Measurements from ENCODE around the gene MUC5AC.

GRCh38 chr11:1175461-1176223 is 17.9 kb downstream of the MUC5AC start:
- no peak for TF ChIP-seq HDGF (IDR thresholded peaks at IDR 0.05; ENCODE audit: borderline replicate concordance)
- no peak for TF ChIP-seq CTBP1 (IDR thresholded peaks at IDR 0.05; ENCODE audit: borderline replicate concordance)
- no peak for TF ChIP-seq TARDBP (IDR thresholded peaks at IDR 0.05)
- TF ChIP-seq FOXM1 (IDR thresholded peaks at IDR 0.05; ENCODE audit: borderline replicate concordance) = no peak
- no peak for TF ChIP-seq SP1 (IDR thresholded peaks at IDR 0.05)
- no peak for TF ChIP-seq SUZ12 (IDR thresholded peaks at IDR 0.05)
- no peak for TF ChIP-seq FOXK2 (IDR thresholded peaks at IDR 0.05)
- TF ChIP-seq ELF4 (IDR thresholded peaks at IDR 0.05) = no peak
- TF ChIP-seq ZNF384 (IDR thresholded peaks at IDR 0.05) = no peak
- TF ChIP-seq LEF1 (IDR thresholded peaks at IDR 0.05; ENCODE audit: borderline replicate concordance) = no peak
- TF ChIP-seq, protein P1, sequence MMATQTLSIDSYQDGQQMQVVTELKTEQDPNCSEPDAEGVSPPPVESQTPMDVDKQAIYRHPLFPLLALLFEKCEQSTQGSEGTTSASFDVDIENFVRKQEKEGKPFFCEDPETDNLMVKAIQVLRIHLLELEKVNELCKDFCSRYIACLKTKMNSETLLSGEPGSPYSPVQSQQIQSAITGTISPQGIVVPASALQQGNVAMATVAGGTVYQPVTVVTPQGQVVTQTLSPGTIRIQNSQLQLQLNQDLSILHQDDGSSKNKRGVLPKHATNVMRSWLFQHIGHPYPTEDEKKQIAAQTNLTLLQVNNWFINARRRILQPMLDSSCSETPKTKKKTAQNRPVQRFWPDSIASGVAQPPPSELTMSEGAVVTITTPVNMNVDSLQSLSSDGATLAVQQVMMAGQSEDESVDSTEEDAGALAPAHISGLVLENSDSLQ (IDR thresholded peaks at IDR 0.05) = no peak
- TF ChIP-seq ARNT (IDR thresholded peaks at IDR 0.05) = no peak
- TF ChIP-seq NFRKB (IDR thresholded peaks at IDR 0.05) = no peak

Measured in HEK293T (cell line).